TTC549 (cell line): ENCODE data around the gene ITCH.
"Not testable (repeated sequence)": the region's sequence is repeated elsewhere in the genome, so short reads cannot be mapped to it uniquely, and the experiment has no call there.

Experiments used
- FAIRE-seq: peaks from 2 replicates; lab custom pipeline; 2012; peaks lifted over from hg19 to GRCh38; lab: Jason Lieb, UNC

The ITCH gene

GRCh38 chr20:34512955-34513419 is 149.9 kb downstream of the ITCH start:
- FAIRE-seq, result no peak

GRCh38 chr20:34514034-34514433 is 151.0 kb downstream of the ITCH start:
- FAIRE-seq, result not testable (repeated sequence)

GRCh38 chr20:34514897-34515483 is 151.9 kb downstream of the ITCH start:
- FAIRE-seq, result no peak

- no peak for FAIRE-seq
Measured at GRCh38 chr20:34515484-34516246, 152.6 kb downstream of the ITCH start.

- FAIRE-seq, result no peak
Measured at GRCh38 chr20:34516247-34517113, 153.4 kb downstream of the ITCH start, which contains the start of gene DYNLRB1. TSS of gene DYNLRB1 (plus strand) at chr20:34516422. CDS start at chr20:34516459, 37 bp downstream.

GRCh38 chr20:34517114-34517505 is 154.0 kb downstream of the ITCH start:
- FAIRE-seq, result no peak

- FAIRE-seq, result not testable (repeated sequence)
Measured at GRCh38 chr20:34518863-34519262, 155.8 kb downstream of the ITCH start.

- FAIRE-seq, result not testable (repeated sequence)
Measured at GRCh38 chr20:34519841-34520240, 156.8 kb downstream of the ITCH start.

GRCh38 chr20:34522969-34523871 is 160.1 kb downstream of the ITCH start:
- FAIRE-seq, result no peak

GRCh38 chr20:34524426-34524825 is 161.4 kb downstream of the ITCH start:
- FAIRE-seq, result no peak

GRCh38 chr20:34525342-34525708 is 162.3 kb downstream of the ITCH start:
- no peak for FAIRE-seq

GRCh38 chr20:34525709-34526416 is 162.8 kb downstream of the ITCH start:
- FAIRE-seq, result no peak

- no peak for FAIRE-seq
Measured at GRCh38 chr20:34526466-34526865, 163.4 kb downstream of the ITCH start.

- no peak for FAIRE-seq
Measured at GRCh38 chr20:34527016-34527415, 163.9 kb downstream of the ITCH start.

- FAIRE-seq, result no peak
Measured at GRCh38 chr20:34528921-34529297, 165.8 kb downstream of the ITCH start.

- no peak for FAIRE-seq
Measured at GRCh38 chr20:34529742-34530141, 166.7 kb downstream of the ITCH start.

GRCh38 chr20:34530342-34530741 is 167.3 kb downstream of the ITCH start:
- FAIRE-seq, result no peak

- FAIRE-seq, result no peak
Measured at GRCh38 chr20:34531608-34532265, 168.7 kb downstream of the ITCH start.

GRCh38 chr20:34532320-34532719 is 169.2 kb downstream of the ITCH start:
- FAIRE-seq, result no peak

- no peak for FAIRE-seq
Measured at GRCh38 chr20:34532756-34533155, 169.7 kb downstream of the ITCH start.
